Measurements from ENCODE around the gene CA14.
A peak's percentile ranks its signal among the peaks of the same experiment; 100 is the strongest.

DNA sequence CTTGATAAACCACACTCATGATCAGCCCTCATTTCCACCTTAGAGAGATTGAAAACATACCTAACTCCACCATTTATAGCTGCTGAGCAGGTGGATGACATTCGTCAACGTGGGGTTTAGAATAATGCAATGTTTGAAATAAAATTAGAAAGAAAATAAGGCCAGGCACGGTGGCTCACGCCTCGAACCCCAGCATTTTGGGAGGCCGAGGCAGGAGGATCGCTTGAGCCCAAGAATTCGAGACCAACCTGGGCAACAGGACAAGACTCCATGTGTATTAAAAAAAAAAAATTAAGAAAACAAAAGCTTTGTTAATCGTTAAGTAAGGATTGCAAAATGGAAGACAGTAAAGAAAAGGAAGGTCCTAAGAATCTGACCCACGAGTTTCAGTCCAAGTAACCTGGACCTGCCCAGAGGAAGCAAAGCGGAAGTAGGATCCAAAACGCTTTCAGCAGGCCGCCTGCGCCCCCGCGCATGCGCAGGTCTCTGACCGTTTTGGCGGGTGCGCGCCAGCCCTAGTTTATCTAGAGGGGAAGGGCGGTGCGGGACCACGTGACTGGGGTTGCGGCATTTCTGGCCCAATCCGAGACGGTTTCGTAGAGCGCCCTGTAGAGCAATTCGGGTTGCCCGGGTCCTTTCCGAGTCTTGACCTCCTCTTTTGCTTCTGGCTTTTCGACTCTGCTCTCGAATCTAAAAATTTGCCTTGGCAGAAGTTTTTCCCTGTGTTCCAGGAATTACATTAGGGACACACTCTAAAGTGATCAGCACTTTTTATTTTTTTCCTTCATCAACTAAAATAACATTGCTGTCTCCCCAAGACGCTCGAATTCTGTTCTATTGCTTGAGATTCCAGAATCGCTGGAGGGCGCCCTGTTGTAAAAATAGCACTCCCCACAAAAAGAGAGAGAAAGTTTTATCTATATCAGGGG lies 44.1 kb upstream of the CA14 start:
- peak; percentile 60; the same call in 1 of the 2 replicates for TF ChIP-seq CTCF (conservative IDR thresholded peaks at IDR 0.05)
- TF ChIP-seq EZH2 (IDR thresholded peaks at IDR 0.05; ENCODE audit: low read depth): no peak
